Eye (tissue), 1 donor: ENCODE data around the gene TRPM5.

Experiments used
- DNase-seq: peaks from one replicate; pipeline ENCODE4 v3.0.0-alpha.2; 2015

TRPM5 gene

DNA sequence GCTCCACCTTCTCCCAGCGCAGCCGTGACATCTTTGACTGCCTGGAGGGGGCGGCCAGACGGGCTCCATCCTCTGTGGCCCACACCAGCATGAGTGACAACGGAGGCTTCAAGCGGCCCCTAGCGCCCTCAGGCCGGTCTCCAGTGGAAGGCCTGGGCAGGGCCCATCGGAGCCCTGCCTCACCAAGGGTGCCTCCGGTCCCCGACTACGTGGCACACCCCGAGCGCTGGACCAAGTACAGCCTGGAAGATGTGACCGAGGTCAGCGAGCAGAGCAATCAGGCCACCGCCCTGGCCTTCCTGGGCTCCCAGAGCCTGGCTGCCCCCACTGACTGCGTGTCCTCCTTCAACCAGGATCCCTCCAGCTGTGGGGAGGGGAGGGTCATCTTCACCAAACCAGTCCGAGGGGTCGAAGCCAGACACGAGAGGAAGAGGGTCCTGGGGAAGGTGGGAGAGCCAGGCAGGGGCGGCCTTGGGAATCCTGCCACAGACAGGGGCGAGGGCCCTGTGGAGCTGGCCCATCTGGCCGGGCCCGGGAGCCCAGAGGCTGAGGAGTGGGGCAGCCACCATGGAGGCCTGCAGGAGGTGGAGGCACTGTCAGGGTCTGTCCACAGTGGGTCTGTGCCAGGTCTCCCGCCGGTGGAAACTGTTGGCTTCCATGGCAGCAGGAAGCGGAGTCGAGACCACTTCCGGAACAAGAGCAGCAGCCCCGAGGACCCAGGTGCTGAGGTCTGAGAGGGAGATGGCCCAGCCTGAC lies 41.2 kb downstream of the TRPM5 start:
- DNase-seq: no peak

DNA sequence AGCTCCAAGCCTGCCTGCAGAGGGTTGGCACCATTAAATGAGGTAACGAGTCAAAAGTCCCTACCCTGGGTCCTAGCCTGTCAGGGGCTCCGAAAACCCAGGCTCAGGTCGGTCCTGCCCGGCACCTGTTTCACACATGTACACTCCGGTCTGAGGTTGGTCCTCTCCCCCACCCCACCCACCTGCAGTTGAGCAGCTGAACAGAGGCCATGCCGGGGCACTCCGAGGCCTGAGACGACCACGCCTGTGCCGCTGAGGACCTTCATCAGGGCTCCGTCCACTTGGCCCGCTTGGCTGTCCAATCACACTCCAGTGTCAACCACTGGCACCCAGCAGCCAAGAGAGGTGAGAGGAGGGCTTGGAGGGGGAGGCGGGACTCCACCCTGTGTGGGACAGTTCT lies 42.2 kb downstream of the TRPM5 start:
- no peak for DNase-seq

DNA sequence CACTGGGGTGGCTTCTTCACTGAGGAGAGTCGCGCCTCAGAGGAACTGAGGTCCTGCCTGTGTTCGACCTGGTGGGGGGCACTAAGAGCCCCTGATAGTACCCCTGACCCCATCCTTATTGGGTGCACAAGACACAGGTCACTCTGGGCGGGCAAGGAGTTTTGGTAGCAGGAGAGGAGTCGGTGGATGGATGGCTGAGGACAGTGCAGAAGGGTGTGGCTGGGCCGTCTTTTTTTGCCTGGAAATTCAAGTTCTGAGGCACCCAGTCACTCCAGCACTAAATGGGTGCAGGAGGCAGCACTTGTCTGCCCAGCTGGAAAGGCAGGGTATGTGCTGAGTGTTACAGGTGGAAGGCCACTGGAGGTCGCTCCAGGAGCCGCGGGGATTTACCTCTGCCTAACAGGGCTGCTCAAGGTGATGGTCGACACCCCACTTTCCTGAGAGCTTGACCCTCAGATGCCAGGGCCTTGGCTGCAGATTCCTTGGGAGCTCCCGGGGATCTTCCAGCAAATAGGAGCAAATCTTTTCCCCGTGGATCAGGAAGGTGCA lies 42.8 kb downstream of the TRPM5 start:
- no peak for DNase-seq

DNA sequence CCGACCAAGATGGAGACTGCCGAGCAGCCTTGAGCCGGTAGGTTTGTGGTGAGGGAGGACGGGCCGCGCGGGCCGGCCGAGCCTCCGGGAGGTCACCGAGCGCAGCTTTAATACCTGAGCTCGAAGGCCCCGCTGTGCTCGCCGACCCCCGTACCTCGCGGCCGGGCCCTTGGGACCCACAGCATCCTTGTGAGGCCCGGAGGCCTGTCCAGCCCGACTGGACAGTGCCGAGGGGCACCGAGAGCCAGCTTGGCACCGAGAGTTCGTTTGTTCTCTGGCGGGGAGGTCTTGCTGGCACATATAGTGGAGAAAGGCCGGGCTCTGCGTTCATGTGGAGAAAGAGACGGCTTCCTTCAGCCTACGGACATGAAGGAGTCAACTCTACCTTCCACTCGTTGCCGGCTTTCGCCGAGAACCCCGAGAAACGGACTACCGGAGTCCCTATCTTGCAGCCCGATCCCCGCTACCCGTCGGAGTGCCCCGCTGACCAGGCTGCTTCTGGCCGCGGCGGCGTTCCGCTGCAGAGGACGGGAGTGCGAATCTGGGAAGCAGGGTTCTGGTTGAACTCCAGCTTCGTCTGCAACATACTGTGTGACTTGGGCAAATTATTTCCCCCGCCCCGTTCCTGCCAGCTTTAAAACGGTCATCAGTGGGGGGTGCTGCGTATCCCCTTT lies 43.4 kb downstream of the TRPM5 start:
- DNase-seq: no peak

DNA sequence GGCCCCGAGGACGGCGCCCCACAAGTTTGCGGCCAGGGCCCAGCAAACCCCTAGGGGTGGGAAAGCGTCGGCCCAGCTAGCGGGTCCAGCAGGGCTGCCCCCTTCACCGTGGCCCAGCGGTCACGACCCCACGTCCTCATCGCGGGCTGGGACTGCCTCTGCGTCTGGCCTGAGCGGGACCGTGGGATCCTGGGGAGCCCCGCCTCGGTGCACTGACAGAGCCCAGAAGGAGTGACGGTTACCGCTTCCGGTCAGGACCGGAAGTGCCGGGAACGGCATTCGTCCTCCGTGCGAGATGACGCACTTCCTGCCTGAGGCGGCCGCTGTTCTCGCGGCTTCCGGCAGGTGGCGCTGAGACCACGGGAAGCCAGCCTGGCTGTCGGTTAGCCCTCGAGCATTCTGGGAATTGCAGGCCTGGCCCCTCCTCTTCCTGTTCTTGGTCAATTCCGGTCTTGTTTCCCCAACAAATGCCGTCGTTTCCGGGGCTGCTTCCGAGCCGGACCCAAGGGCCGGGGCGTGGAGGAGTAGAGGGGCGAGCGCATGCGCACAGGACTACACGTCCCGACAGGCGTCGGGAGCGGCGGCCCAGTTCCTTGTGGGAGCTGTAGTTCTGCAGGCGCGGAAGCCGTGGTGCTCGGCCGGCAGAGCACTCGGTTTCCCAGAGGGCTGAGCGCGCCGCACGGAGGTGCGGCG lies 44.1 kb downstream of the TRPM5 start, which contains the start of gene TSSC4:
TSS of gene TSSC4 (plus strand) at position 682 of the 693 bp plus-strand sequence. CDS start 1,884 bp downstream, outside the sequence.
- DNase-seq: peak; percentile 100

DNA sequence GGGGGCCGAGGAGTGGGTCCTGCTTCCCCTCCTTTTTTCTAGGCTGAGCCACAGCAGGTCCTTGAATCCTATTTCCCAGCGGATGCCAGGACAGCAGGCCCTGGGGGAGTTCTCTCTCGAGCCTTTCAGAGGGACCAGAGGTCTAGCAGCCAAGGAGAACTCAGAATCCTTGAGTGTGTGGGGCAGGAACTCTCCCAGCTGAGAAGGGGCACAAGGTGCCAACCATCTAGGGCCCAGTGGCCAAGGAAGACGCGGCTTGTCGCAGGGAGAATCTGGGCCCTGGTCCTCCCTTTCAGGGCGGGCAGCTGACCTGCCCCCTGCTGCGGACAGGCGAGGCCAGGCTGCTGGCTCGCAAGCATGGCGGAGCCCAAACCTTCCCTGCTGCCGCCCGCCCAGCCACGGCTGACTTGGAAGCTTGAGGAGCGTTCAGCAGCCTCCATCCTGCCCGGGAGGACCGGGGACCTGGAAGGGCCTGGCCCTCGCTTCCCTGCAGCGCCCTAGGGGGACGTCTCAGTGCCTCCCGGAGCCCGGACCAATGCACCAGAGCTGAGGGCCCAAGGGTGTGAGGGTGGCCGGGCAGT lies 44.7 kb downstream of the TRPM5 start:
- DNase-seq: no peak

DNA sequence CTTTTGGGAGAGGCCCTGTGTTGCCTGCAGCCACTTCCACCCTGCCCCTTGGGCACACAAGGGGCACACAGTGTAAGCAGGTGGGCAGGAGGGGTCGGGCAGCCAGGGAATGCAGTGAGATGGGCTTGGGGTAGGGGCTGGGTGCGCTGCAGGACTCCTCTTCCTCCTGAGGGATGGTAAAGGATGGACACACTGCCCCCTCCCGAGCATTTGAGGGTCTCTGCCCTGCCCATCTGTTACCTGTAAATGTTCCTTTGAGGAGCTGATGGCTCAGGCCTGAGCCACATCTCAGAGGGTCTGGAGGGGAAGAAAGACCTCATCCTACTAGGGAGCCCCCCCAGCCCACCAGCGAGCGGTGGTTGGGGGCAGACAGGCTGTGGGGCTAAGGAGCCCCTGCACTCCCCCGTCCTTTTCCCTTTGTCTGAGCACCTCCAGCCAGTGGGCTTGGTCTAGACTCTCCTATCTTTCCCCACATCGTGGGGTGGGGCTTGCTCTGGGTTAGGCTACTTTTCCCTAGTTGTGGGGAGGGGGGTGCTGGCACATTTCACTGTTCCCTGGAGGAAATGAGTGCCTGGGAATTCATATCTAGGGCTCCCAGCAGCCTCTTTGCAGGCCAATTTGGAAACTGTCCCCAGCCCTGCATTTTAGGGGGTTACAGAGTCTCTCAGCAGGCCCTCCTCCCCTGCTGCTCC lies 45.5 kb downstream of the TRPM5 start:
- DNase-seq: no peak

DNA sequence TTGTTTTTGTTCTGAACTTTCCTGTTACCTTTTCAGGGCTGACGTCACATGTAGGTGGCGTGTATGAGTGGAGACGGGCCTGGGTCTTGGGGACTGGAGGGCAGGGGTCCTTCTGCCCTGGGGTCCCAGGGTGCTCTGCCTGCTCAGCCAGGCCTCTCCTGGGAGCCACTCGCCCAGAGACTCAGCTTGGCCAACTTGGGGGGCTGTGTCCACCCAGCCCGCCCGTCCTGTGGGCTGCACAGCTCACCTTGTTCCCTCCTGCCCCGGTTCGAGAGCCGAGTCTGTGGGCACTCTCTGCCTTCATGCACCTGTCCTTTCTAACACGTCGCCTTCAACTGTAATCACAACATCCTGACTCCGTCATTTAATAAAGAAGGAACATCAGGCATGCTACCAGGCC lies 47.3 kb downstream of the TRPM5 start:
- DNase-seq: no peak

DNA sequence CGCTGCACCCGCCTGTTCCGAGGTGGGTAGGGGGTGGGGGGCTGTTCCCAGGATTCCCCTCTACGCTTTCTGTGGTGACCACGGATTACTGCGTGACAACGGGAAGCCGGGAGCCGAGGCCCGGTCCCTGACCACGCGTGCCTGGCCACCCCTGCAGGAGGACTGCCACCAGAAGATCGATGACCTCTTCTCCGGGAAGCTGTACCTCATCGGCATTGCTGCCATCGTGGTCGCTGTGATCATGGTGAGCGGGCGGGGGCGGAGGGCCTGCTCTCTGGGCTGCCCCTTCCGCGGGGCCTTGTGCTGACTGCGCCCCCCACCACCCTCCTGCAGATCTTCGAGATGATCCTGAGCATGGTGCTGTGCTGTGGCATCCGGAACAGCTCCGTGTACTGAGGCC lies 47.8 kb downstream of the TRPM5 start:
- no peak for DNase-seq

DNA sequence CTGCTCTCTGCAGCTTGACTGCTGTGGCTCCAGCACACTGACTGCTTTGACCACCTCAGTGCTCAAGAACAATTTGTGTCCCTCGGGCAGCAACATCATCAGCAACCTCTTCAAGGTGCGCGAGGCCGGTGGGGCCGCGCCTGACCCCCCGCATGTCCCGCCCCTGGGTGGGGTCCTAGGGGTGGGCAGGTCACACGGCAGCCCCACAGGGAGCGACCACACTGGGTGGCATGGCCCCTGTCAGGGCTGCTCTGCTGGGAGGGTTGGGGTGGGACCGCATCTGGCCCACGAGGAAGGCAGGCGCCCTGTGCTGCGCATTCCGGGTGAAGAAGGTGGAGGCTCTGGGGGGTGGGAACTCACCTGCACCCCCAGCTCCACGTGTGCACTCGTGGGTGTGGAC lies 48.5 kb downstream of the TRPM5 start:
- DNase-seq: no peak

DNA sequence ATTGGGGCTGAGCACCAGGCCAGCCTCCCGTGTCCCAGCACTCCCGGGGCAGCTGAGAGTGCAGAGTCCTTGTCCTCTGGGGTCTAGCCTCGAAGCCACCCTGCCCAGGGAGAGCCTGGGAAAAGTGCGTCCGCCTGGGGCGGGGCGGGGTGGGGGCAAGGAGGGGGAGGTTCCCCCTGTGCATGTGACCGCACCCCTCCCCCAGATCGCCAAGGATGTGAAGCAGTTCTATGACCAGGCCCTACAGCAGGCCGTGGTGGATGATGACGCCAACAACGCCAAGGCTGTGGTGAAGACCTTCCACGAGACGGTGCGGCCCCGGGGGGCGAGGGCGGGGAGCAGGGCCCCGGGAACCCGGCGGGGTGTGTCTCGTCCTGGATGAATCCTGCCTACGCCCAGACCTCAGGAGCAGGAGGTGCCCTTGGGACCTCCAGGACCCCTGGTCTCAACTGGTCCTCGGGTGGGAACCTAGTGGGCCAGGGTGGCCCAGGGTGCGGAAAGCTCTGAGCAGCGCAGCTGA lies 49.0 kb downstream of the TRPM5 start:
- no peak for DNase-seq

DNA sequence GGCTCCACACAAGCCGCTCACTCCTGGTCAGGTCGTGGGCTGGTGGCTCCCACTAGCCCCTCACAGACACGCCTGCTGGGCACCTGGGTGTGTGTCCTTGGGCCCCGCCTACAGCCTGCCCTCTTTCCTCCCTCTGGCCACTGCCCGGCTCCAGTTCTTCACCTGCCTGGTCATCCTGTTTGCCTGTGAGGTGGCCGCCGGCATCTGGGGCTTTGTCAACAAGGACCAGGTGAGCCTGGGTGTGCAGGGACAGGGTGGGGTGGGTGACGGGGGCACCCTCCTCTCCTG lies 49.6 kb downstream of the TRPM5 start:
- DNase-seq: no peak
